Myocyte (in vitro differentiated cells): ENCODE data around the gene HP1BP3. TPM values are rescaled to one million over a fixed set of nuclear protein-coding genes. Genes with fewer than 3 reads are reported as not detected.
"Not testable (repeated sequence)": the region's sequence is repeated elsewhere in the genome, so short reads cannot be mapped to it uniquely, and the experiment has no call there.

Source experiments
- DNase-seq: peaks from one replicate; pipeline ENCODE4 v3.0.0-alpha.2; 2012; ENCODE audit warnings: low read depth
- polyA plus RNA-seq: library from polyadenylated mRNA; unstranded; fragments of >200 nt; gene quantifications from one replicate; pipeline ENCODE4 v1.2.1, GENCODE V29; 2012; ENCODE audit warnings: missing spikeins
- total RNA-seq: library from RNA; depleted of rRNA; stranded (reverse); fragments of >200 nt; gene quantifications from 2 replicates; pipeline ENCODE4 v1.2.3, GENCODE V29; 2014

The HP1BP3 gene
- total RNA-seq = 137 and 155 TPM in 2 replicates
- polyA plus RNA-seq = 91.2 TPM

- peak; percentile 72 for DNase-seq
These were observed at the start of gene HP1BP3 for GRCh38 chr1:20787029-20787839. Gene HP1BP3, minus strand, starts transcription at chr1:20787307. Its CDS starts 6,867 bp downstream, at chr1:20780440.

- DNase-seq = no peak
These were observed 49.1 kb upstream of the HP1BP3 start for GRCh38 chr1:20836230-20836629.

- DNase-seq = no peak
These were observed 47.7 kb upstream of the HP1BP3 start for GRCh38 chr1:20834780-20835179.

GRCh38 chr1:20834192-20834591 lies 47.1 kb upstream of the HP1BP3 start:
- no peak for DNase-seq

DNA sequence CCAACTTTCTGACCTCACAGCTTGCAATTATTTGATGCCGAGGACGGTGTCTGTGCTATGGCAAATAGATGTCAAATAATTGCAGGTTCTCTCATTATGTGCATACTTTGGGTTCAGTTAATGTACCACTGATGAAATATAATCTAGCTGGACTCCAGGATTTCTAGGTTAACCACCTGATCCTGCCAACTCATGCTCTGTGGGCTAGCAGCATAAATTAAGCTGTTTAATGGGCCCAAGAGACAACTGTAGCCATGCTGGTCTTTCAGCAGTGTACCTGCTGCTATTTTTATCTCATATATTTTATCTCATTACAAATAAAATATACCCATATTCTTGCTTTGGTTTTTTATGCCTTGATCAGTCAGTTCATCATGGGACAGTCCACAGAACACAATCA lies 43.3 kb upstream of the HP1BP3 start:
- DNase-seq = peak; percentile 47

DNA sequence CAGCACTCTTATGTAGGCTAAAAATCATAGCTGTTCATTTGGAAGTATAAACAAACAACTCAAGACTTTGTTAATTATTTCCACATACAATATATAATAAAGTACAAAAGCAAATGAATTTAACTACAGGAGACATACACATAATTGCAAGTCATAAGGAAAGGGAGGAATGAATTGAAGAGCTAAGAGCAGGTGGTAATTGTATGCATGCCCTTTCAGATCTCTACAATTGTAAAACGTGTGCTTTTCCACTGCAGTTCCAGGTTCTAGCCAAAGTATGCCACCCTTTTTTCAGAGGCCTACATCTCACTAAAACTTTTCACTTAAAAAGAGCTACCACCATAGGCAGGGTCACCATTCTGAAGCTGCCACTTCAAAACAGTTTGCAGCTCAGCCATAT lies 42.8 kb upstream of the HP1BP3 start:
- DNase-seq = no peak

- no peak for DNase-seq
These were observed 42.4 kb upstream of the HP1BP3 start for GRCh38 chr1:20829531-20829930.

DNA sequence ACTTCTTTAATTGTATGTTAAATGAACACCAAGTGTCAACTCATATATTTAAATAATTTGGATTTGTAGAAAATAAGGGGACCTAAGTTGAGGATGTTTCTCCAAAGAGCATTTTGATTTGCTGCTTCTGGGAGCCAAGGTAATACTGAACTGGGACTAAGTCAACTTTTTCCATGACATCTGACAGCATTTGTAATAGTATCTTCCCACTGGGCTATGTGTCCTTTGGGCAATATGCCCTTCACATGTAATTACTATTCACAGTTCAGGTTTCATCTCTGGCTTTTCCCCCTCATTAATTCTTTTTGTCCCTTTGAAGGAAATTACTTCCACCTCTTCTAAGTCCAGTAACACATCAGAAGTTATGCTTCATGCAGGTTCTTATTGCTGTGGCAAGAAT lies 36.7 kb upstream of the HP1BP3 start:
- DNase-seq = no peak

- DNase-seq = no peak
These were observed 34.4 kb upstream of the HP1BP3 start for GRCh38 chr1:20821466-20821865.

- DNase-seq = no peak
These were observed 32.7 kb upstream of the HP1BP3 start for GRCh38 chr1:20819818-20820217.

- DNase-seq = no peak
These were observed 27.4 kb upstream of the HP1BP3 start for GRCh38 chr1:20814534-20814871.

- no peak for DNase-seq
These were observed 24.8 kb upstream of the HP1BP3 start for GRCh38 chr1:20811916-20812315.

GRCh38 chr1:20793236-20793635 lies 6.1 kb upstream of the HP1BP3 start:
- DNase-seq = no peak

DNA sequence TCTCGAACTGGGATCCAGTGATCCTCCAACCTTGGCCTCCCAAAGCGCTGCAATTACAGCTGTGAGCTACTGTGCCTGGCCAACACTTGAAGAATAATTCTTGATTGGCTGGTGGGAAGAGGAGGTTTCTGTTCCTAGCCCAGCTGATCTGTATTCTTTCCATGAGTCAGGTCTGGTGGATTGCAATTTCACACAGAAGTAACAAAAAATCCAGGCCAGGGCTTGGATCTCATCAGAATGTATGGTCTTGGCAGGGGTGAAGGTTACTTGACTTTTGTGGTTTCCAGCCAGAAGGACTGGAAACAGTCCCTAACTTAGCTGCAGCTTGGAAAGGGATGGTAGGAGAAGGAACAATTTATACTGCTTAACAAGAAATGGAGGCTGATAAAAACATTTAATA lies 5.1 kb upstream of the HP1BP3 start:
- DNase-seq = peak; percentile 59

DNA sequence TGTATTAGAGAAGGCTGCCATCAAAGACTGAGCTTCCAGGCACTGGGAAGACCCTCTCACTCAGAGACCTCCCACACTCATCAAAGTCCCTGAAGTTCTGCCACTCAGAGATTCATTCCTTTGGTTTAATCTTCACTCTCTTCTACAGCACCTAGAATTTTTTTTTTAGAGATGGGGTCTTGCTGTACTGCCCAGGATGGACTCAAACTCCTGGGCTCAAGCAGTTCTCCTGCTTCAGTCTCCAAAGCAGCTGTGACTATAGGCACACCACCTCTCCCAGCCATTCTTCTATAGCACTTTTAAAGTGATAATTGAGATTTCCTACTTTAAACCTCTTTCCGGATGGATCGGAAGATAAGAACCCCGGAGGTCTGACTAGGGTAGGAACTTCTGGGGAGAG lies 3.7 kb upstream of the HP1BP3 start:
- DNase-seq = no peak

- DNase-seq = not testable (repeated sequence)
These were observed 2.5 kb upstream of the HP1BP3 start for GRCh38 chr1:20789598-20789997.

GRCh38 chr1:20787840-20788795 lies 1.0 kb upstream of the HP1BP3 start:
- peak; percentile 39 for DNase-seq

- DNase-seq = peak; percentile 94
These were observed 666 bp downstream of the HP1BP3 start for GRCh38 chr1:20786253-20787028.

GRCh38 chr1:20785907-20786252 lies 1.2 kb downstream of the HP1BP3 start:
- DNase-seq = no peak

DNA sequence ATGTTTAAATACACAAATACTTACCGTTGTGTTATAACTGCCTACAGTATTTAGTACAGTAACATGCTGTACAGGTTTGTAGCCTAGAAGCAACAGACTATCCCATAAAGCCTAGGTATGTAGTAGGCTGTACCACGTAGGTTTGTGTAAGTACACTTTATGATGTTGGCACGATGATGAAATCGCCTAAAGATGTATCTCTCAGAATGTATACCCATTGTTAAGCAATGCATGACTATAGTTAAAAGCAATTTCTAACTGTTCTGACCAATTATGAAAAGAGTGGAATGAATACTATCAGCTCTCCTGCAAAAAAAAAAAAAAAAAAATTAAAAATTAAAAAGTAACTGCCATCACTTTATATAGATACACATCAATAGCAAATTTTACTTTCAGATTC lies 11.4 kb downstream of the HP1BP3 start:
- no peak for DNase-seq

- DNase-seq = no peak
These were observed 15.3 kb downstream of the HP1BP3 start for GRCh38 chr1:20771780-20772179.
